Uterus (tissue), 2 donors: ENCODE data around the gene CARMIL3.

ENCODE experiments used
- CTCF ChIP-seq, 4 experiments: fragments of 200-600 bp in 2 of 4; fragments of 450-650 bp in 2 of 4; sonication (generic) in 2 of 4; IDR thresholded peaks; one replicate each; pipeline ENCODE4 v1.5.1; 2016 to 2019; ENCODE audit warnings: antibody characterized with exemption in 4 of 4, mild to moderate bottlenecking in 2 of 4, moderate library complexity in 1 of 4
- POLR2A ChIP-seq, 2 donors: fragments of 450-650 bp; IDR thresholded peaks; one replicate each; pipeline ENCODE4 v1.6.1; 2016; ENCODE audit warnings: antibody characterized with exemption in 2 of 2, mild to moderate bottlenecking in 1 of 2, moderate library complexity in 1 of 2

GRCh38 chr14:24052656-24053547, 1.1 kb downstream of the CARMIL3 start:
- TF ChIP-seq CTCF (IDR thresholded peaks at IDR 0.05) (no peak), POLR2A (IDR thresholded peaks at IDR 0.05) (no peak)
